Measurements from ENCODE around the gene ECHDC3. TPM values are rescaled to one million over a fixed set of nuclear protein-coding genes. Genes with fewer than 3 reads are reported as not detected.

ECHDC3 gene
- total and polyA plus RNA-seq, 10 of the 15 experiments (the other 5 are each of a cell fraction or from before 2014, with no cell fraction given): 0.16 to 10.0 (median 6.0) TPM

- TF ChIP-seq SREBF2 (IDR thresholded peaks at IDR 0.05; ENCODE audit: low read length) (no peak), PAX8 (IDR thresholded peaks at IDR 0.05) (no peak)
These were observed 28.2 kb upstream of the ECHDC3 start (continued) for GRCh38 chr10:11713963-11714362.

GRCh38 chr10:11714750-11715365, 27.3 kb upstream of the ECHDC3 start:
- ChIA-PET POLR2A (no interaction called here), CTCF (interaction anchor here (1.0 to 1.6 kb wide), 4 partner anchors 8 to 16 kb away, joined by 3 to 4 read pairs (median 4); no protein-coding TSS in a partner anchor), RAD21 (ENCODE audit: unreplicated experiment) (interaction anchor here (0.5 to 1.1 kb wide), 4 partner anchors 32 to 111 kb away, joined by 3 to 4 read pairs (median 3); no protein-coding TSS in a partner anchor), SMC1A (ENCODE audit: uncharacterized antibody, unreplicated experiment) (interaction anchor here (1.7 kb wide), 1 partner anchor 16 kb away, joined by 7 read pairs; no protein-coding TSS in a partner anchor)
- H3K4me2 ChIP-seq (ENCODE audit: control insufficient read depth, insufficient read depth): no peak overlapping the region
- intact Hi-C loops (cut with micrococcal nuclease; ENCODE audit: unreplicated experiment): no loop called here
- no peak for FAIRE-seq
- H3K36me3 ChIP-seq (ENCODE audit: control insufficient read depth in 2 of 2, insufficient read depth in 2 of 2, low read length in 1 of 2): no peaks in the 10 kb centered on the region
- WGBS (ENCODE audit: insufficient coverage, insufficient replicate concordance, low lambda C conversion rate, missing lambda C conversion rate): 87% methylated on average over 9 of the region's 9 CpGs
- BruUV-seq (replicated peaks): no TSS peak
- no peaks in the 10 kb centered on the region for H4K20me1 ChIP-seq (ENCODE audit: control insufficient read depth, insufficient read depth)
- no peaks in the 10 kb centered on the region; the same call in 1 of the 3 replicates for H3K9me3 ChIP-seq (replicated peaks; ENCODE audit: control insufficient read depth, insufficient read depth, low read length)
- no peak for DNase-seq (ENCODE audit: low read depth, low spot score)
- ATAC-seq: no peak
- peaks cover 44% of the 10 kb centered on the region for H3K4me1 ChIP-seq (ENCODE audit: control insufficient read depth, insufficient read depth, low read length)
- in situ Hi-C loops (cut with MboI): no loop called here
- no peaks in the 10 kb centered on the region for H3K27me3 ChIP-seq (replicated peaks in 1 of 2; ENCODE audit: control insufficient read depth in 2 of 2, insufficient read depth in 2 of 2, low read length in 1 of 2)
- no peak overlapping the region for H3K27ac ChIP-seq (ENCODE audit: control insufficient read depth, insufficient read depth)
- H3K9ac ChIP-seq (ENCODE audit: control insufficient read depth, insufficient read depth, low read length): no peak overlapping the region
- H2AFZ ChIP-seq (ENCODE audit: control insufficient read depth, low read depth, low read length): no peak overlapping the region
- no peak overlapping the region for H3K4me3 ChIP-seq
- H3K79me2 ChIP-seq (ENCODE audit: control insufficient read depth, insufficient read depth, low read length): no peaks in the 10 kb centered on the region
- TF ChIP-seq ZBTB40 (IDR thresholded peaks at IDR 0.05; ENCODE audit: borderline replicate concordance): no peak
- no peak for TF ChIP-seq CBX5 (IDR thresholded peaks at IDR 0.05; ENCODE audit: low read depth)
- no peak for TF ChIP-seq NFIC (IDR thresholded peaks at IDR 0.05; ENCODE audit: low read depth, low read length)
- TF ChIP-seq, protein P1, sequence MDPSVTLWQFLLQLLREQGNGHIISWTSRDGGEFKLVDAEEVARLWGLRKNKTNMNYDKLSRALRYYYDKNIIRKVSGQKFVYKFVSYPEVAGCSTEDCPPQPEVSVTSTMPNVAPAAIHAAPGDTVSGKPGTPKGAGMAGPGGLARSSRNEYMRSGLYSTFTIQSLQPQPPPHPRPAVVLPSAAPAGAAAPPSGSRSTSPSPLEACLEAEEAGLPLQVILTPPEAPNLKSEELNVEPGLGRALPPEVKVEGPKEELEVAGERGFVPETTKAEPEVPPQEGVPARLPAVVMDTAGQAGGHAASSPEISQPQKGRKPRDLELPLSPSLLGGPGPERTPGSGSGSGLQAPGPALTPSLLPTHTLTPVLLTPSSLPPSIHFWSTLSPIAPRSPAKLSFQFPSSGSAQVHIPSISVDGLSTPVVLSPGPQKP (IDR thresholded peaks at IDR 0.05; ENCODE audit: low read depth, low read length): no peak
- no peak for TF ChIP-seq CHD1 (IDR thresholded peaks at IDR 0.05; ENCODE audit: low read depth, low read length)
- TF ChIP-seq CREM (IDR thresholded peaks at IDR 0.05; ENCODE audit: low read depth): no peak
- no peak for TF ChIP-seq IRF5 (IDR thresholded peaks at IDR 0.05; ENCODE audit: borderline replicate concordance)
- TF ChIP-seq NR2C2 (IDR thresholded peaks at IDR 0.05; ENCODE audit: borderline replicate concordance, control insufficient read depth, insufficient read length, low read depth): no peak
- TF ChIP-seq, protein P2, sequence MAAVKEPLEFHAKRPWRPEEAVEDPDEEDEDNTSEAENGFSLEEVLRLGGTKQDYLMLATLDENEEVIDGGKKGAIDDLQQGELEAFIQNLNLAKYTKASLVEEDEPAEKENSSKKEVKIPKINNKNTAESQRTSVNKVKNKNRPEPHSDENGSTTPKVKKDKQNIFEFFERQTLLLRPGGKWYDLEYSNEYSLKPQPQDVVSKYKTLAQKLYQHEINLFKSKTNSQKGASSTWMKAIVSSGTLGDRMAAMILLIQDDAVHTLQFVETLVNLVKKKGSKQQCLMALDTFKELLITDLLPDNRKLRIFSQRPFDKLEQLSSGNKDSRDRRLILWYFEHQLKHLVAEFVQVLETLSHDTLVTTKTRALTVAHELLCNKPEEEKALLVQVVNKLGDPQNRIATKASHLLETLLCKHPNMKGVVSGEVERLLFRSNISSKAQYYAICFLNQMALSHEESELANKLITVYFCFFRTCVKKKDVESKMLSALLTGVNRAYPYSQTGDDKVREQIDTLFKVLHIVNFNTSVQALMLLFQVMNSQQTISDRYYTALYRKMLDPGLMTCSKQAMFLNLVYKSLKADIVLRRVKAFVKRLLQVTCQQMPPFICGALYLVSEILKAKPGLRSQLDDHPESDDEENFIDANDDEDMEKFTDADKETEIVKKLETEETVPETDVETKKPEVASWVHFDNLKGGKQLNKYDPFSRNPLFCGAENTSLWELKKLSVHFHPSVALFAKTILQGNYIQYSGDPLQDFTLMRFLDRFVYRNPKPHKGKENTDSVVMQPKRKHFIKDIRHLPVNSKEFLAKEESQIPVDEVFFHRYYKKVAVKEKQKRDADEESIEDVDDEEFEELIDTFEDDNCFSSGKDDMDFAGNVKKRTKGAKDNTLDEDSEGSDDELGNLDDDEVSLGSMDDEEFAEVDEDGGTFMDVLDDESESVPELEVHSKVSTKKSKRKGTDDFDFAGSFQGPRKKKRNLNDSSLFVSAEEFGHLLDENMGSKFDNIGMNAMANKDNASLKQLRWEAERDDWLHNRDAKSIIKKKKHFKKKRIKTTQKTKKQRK (IDR thresholded peaks at IDR 0.05; ENCODE audit: low read depth, low read length): no peak
- TF ChIP-seq HCFC1 (IDR thresholded peaks at IDR 0.05; ENCODE audit: low read length): no peak
